OCI-LY3 (cell line): ENCODE data around the gene KAZN.

ENCODE experiments used
- CTCF ChIP-seq: fragments of 200-600, 300-600 bp; sonication (generic); IDR thresholded peaks from 2 replicates; pipeline ENCODE4 v1.5.1; 2014; ENCODE audit warnings: antibody characterized with exemption, low read length, low read depth
- EZH2phosphoT487 ChIP-seq: fragments of 200-600 bp; shearing (Covaris generic); IDR thresholded peaks from 2 replicates; pipeline ENCODE4 v1.6.1; 2018; ENCODE audit warnings: antibody characterized with exemption, mixed run types, low read depth

- TF ChIP-seq CTCF (no peak), EZH2phosphoT487 (no peak)
These were observed 501.1 kb downstream of the KAZN start for GRCh38 chr1:15099441-15100120.
